M059J (cell line): ENCODE results near the gene KCNB1. TPM values are rescaled to one million over a fixed set of nuclear protein-coding genes. Genes with fewer than 3 reads are reported as not detected.

Experiments
- DNase-seq: peaks from one replicate; pipeline ENCODE4 v3.0.0-alpha.2; 2012; ENCODE audit warnings: low read depth
- total RNA-seq: library from RNA; depleted of rRNA; stranded (reverse); fragments of >200 nt; shearing (Covaris generic); gene quantifications from 2 replicates; pipeline ENCODE4 v1.2.3, GENCODE V29; 2014

KCNB1 gene
- total RNA-seq, 1 experiment from 2014 or later, result not detected

DNA sequence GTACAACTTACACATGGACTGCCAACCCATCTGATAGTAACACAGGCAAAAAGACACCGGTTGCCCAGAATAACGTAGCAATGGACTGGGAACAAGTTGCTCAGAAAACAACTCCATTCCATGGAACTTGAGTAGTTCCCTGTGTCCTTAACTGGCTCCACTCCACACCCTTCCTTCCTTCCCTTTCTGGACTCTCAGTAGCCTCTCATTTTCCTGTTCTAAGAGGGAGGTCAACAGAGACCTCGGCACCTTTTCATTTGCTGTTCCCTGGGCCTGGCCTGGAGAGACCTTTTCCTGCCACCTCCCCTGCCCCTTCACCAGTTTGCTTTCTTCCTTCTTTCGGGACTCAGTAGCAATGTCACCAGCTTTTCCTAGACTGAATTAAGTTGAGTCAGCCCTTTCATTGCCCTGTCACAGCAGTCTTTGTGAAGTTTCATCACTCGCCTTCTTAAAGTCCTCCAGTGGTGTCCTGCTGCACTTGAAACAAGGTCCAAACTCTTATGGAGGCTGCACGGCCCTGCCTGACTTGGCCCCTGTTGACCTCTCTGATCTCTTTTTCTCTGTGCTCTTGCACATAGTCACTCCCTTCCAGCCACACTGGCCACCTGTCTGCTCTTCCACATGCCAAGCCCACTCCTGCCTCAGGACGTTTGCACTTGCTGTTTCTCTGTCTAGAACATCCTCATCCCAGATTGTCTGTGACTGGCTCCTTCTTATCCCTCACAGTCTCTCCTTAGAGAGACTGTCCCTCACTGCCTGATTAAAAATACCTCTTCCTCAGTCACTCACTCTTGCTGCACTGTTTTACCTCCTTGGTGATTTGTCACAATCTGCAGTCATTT is 90.8 kb downstream of the KCNB1 start:
- no peak for DNase-seq

DNA sequence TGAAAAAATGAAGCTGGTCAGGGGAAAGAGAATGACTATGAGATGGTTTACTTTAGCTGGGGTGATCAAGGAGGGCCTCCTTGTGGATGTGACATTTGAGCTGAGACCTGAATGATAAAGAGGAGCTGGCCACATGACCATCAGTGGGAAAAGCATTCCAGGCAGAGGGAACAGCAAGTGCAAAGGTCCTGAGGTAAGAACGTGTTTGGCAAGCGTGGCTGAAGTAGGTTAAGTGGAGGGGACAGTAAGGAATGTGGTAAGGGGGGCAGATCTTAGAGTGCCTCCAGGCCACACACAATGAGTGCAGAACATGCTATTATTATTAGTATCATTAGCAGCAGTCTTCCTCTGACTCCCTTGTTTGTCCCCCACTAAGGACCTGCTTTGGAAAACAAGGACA is 92.6 kb downstream of the KCNB1 start:
- no peak for DNase-seq

DNA sequence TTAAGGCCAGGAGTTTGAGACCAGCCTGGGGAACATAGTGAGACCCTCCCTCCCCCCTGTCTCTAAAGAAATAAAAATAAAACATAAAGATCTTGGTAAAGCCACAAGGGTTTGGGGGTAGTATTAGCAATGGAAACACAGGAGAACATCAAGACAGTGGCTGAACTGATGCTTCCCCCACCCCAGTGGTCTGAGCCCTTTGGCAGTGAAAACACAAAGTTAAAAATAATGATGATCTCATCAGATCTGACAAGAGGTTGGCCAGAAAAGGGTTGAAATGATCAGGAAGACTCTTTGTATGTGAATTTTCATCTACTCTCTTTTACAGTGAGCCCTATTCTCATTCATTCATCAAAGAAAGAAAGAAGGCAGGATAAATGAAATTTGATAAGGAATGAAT is 93.7 kb downstream of the KCNB1 start:
- DNase-seq, result no peak

DNA sequence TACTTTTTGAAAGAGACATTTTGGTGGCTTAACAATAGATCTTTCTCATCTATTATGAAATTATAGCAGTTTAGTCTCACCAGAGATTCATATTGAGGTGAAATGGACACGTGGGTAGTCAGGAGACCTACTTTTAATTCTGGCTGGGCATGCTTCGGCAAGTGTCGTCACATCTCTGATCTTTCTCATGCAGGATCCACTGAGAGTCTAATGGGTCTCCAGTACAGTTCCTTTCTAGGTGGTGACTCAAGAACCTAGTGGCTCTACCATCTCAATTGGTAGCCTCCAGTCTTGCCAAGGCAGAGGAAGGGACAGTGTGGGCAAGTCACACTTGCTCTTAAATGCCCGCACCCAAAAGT is 94.9 kb downstream of the KCNB1 start:
- no peak for DNase-seq

DNA sequence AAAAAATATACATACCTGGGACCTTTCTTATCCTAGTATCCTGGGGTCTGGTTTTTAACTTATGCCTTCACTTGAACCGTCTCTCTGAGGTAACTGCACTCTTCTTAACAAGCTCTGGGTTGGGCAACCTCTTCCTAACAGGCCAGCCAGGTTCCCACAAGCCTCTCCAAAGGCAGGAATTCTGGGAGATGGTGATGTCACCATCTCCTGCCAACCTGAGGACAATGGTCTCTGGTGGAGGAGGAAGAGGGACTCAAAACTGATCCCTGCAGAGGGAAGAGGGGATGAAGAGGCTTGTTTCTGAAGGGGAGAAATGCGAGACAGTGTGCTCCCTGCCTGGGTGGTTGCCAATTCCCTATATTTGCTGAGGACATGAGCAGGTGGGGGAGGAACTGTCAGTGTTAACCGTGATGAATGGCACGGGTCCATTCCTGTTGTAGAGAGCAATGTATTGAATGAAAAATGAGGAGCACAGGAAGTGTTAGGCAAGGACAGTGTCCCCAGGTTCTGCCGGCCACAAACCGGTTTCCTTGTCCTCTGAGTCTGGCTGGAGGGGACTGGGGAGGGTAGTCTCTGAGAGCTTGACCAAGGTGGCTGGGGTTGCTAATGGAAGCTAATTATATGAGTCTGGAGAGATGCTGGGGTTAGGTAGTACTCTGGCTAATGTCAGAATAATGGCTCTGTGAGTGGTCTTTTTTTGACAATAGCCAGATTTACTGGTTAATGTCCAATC is 95.5 kb downstream of the KCNB1 start:
- DNase-seq, result no peak

DNA sequence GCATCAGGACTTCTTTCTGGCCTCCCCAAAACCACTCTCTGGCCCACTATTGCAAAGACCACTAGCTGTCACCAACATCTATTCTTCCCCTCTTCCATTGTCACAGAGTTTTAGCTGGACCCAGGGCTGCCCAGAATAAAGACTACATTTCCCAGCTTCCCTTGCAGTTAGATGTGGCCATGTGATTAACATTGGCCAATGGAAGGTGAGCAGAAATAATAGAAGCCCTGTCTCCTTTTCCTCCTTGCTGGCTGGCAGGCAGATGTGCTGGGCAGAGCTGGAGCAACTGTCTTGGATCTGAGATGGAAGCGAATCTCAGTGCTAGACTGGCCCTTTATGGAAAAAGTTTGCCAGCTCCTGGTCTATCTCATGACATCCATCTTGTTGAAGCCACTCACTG is 97.0 kb downstream of the KCNB1 start:
- DNase-seq, result peak; percentile 62

DNA sequence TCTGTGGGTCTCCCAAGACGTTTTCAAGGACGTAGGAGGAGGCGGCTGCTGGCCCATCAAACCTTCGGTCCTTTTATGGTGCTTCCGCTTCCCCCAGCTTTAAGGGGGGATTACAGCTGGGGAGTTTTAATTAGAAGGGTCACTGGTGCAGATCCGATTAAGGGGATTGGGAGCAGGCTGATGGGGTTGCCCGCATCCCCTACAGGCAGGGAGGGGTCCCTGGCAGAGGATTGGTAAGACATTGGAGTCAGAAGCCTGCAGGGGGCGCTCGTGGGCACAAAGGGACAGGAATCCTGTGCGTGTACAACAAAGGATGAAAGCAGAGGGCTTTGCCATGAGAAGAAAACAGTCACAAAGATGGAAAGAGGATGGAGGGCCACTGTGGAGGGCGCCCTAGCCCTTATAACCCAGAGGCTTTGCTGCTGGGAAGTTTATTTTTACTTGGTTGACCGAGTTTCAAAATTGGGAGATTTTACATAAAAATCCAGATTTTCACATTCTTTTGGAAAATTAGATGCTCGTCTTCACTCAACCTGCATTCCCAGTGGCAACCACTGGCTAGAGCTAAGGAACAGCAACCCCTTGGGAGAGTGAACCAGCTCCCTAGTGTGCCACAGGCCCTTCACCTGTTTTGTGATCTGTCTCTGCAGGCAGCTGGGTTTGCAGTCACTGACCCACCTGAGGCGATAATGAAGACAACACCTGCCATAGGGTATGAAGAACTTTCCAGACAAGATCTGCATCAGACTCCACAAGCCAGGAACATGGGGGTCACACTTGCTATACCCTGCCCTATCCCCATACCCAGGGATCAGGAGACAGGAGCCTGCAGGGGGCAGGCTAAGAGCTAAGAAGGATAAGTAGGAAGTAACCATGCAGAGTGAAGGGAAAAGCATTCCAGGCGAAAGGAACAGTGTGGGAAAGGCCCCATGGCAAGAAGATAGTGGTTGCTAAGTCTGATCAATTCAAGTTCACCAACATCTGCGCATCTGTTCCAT is 97.7 kb downstream of the KCNB1 start:
- DNase-seq, result peak; percentile 63

DNA sequence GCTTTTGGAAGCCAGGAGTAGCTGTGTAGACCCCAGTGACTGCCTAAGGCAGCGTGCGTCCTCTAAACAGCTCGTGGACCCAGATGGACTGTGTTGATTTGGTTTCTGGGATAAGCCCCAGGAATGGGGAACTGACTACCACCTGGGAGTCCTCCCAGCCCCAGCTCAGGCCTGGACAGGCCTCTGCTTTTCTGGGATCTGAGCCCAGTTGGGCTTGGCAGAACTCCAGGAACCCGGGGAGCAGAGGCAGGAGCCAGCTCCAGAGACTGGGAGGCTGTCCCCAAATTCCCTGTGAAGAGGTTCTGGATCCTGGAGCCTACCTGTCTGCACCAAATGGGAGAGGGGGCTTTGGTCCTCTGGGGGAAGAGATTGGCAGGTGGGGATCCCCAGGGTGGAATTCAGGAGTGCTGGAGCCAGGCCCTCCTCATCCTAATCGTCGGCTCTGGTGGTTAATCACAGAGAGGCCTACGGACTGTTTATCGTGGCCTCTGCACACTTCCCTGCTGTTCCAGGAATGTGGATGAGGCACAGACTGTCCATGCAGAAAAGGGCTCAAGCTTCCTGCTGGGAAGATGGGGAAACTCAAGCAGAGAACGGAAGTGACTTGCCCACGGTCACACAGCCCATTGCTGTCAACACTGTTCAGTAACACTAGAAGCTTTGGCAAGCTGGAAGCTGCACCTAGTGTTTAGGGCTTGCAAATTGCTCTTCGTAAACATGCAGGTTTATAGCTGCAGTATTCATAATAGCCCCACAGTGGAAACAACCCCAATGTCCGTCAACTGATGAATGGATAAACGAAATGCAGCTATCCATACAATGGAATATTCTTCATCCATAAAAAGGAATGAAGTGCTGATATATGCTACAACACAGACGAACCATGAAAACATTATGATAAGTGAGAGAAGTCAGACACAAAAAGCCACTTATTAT is 100.6 kb downstream of the KCNB1 start:
- peak; percentile 69 for DNase-seq

DNA sequence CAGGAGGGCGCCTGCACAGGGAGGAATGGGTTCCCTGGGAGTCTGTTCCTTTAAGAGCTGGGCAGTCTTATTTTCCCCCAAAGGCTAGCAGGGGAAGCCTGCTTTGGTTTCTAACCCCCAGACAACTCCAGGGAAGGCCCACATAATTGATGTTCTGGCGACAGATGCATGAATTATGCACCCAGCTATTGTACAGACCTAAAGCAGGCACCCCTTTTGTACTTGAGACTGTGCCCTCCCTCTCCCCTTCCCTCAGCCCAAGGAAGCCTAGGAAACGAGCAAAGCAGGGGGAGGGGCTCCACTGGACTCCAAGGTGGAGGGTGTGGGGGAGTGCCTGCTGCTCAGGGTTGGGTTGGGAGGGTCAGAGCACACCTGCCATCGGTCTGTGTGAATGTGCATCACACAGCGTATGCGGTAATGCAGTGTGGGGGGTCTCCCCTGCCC is 102.1 kb downstream of the KCNB1 start:
- DNase-seq, result no peak

DNA sequence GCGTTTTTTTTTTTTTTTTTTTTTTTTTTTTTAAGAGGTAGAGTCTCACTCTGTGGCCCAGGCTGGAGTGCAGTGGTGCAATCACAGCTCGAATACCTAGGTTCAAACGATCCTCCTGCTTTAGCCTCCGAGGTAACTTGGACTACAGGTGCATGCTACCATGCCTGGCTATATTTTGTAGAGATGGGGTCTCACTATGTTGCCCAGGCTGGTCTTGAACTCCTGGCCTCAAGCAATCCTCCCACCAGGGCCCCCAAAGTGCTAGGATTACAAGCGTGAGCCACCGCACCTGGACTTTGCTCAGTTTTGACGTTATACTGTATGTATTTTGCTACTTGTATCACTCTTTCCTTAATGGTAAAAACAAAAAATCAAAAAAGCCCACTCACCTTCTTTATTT is 103.1 kb downstream of the KCNB1 start:
- no peak for DNase-seq

DNA sequence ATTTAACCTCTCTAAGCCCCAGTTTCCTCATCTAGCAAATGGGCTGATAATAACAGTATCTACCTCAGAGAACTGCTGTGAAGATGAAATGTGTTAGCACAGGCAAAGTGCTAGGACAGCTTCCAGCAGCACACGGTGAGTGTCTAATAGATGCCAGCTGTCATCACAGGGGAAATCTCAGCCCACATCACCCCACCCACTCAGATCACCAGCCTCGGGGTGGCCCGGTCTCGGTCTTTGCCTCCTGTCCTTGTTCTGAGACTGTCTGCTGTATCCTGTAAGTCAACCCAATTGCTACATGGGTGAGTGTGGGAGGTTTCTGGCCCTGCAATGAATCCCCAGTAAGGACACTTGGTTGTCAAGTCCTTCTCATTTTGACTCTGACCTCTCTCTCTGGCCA is 105.1 kb downstream of the KCNB1 start:
- DNase-seq, result no peak

DNA sequence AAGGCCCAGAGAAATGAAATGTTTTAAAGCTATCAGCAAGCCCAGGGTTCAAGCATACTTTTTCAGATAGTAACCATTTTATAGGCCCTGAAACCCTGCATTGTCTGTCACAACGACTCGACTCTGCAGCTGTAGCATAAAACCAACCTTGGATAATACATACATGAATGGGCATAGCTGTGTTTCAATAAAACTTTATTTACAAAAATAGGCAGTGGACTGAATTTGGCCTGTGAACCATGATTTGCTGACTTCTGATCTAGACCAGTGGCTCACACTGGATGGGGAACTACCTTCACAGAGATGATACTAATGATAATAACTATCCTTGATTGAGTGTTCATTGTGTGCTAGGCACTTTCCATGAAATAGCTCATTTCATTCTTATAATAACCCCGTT is 107.3 kb downstream of the KCNB1 start:
- no peak for DNase-seq

DNA sequence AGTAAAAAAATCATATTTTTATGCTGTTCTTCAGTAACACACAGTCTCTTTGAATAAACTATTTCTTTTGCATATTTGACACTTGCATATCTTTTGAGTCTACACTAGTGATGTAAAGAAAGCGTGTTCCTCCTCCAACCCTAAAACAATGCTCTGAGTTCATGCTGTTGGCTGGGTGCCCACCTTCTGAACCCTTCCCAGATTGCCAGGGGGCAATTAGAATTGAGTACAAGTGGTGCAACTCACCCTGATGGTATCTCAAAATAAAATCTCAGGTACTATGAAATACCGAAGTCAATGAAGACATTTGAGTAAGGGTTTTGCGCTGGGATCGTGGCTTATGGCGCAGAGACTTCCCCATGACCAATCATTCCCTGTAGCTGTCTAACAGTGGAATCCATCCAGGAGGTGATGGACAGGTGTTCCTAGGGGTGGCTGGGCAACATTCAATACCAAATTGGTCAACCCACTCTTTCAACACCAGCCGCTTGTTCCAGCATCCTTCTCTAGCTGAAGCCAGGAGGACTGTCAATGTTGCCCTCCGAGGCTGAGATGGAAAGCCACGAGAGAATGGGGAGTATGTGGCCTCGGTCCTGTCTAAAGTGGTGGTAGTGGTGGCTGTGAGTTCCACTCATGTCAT is 110.3 kb downstream of the KCNB1 start:
- DNase-seq, result peak; percentile 34

DNA sequence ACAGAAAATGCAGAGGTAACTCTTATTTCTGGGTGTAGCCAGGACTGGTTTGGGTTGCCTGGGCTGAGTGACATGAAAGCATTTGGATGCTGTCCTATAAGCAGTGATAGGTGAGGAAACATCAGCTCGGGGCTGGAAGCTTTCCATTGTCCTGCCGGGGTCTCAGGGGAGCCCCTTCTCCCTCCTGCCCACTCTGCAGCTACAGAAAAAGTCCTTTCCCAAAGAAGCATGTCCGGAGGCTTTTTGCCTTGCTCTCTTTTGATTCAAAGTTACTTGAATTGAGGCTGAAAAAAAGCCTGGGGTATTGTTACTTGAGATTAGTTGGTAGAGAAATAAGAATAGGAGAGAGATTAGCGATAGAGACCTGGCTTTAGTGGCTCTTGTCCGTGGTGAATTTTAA is 113.9 kb downstream of the KCNB1 start:
- no peak for DNase-seq

DNA sequence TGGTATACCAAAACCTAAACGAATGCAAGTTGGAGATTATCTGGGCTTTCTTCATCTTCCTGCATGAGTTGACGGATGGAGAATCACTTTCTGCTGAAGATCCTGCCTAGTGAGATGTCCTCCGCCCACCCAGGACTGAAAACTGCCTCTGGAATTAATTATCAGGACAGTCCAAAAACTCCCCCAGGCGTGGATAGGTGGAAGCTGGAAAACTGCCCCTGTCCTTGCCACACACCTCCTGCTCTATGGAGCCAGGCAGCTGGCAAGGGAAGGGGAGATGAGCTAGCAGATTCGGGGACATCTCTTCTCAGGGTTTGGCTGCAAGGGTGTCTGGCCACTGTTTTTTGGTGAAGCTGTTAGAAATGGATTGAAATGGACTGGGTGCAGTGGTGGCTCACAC is 115.4 kb downstream of the KCNB1 start:
- no peak for DNase-seq

DNA sequence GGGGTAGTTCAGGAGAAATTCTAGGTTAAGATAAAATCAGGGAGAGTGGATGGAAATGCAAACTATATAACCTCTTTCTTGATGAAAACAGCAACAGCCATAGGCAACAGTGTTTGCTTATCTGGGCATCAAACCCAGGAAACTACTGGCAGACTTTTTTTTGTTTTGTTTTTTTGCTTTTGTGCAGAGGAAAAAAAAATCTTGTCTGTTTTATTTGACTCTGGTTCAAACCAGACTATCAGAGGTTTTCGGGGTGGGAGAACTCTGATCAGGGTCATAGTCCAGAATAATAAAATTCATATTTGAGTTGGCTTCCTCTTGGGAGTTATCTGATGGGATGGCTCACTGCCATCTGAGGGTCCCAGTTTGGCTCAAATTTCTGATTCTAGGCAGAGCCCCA is 115.8 kb downstream of the KCNB1 start:
- DNase-seq, result no peak

DNA sequence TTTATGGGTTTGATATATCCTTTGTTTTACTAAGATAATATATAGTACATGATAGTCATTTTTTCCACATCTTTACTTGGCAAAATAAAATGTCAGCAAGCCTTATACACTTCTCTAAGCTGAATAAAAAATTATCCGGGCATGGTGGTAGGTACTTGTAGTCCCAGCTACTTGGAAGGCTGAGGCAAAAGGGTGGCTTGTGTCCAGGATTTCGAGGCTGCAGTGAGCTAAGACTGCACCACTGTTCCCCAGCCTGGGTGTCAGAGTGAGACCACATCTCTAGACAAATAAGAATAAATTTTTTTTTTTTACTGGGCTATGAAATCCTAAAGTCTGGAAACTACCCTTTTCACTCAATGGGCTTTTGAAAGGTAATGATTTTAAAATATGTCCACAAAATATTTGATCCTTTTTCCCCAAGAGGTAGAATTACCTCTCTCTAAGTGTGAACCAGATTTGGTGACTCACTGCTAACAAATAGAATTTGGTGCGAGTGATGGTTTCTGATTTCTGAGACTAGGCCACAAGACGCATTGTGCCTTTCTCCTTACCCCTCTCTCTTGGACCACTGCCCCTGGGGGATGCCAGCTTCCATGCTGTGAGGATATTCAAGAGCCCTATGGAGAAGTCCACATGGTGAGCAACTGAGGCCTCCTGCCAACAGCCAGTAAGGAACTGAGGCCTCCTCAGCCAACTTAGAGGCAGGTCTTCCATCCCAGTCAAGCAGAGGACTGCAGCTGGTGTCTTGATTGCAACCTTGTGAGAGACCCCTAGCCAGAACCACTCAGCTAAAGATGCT is 120.4 kb downstream of the KCNB1 start:
- DNase-seq, result no peak

DNA sequence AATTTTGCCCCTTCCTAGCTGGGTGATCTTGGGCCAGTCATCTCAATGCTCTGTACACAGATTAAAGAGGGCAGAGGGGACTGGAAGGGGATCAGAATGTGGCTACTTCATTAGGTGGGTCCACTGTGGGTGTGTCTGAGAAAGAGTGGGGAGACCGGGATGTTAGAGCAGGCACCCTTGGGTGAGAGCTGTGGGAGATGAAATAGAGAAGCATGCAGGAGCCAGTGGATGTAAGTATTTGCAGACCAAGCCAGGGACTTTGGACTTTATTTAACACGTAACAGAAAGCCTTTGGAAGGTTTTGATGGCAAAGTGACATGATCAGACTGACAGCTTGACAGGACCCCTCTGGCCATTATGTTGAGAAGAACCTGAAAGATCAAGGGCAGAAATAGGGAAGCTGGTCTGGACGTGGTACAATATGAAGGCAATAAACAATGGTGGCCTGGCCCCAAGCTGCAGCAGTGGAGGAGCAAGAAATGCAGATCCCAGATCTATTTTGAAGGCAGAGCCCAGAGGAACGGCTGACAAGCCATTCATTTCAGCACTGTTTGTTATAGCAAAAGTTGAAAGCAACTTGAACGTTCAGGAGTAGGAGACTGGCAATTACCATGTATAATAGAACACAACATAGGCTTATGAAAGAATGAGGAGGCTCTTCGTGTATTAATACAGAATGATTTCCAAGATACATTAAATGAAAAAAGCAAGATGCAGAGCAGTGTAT is 122.1 kb downstream of the KCNB1 start:
- no peak for DNase-seq

DNA sequence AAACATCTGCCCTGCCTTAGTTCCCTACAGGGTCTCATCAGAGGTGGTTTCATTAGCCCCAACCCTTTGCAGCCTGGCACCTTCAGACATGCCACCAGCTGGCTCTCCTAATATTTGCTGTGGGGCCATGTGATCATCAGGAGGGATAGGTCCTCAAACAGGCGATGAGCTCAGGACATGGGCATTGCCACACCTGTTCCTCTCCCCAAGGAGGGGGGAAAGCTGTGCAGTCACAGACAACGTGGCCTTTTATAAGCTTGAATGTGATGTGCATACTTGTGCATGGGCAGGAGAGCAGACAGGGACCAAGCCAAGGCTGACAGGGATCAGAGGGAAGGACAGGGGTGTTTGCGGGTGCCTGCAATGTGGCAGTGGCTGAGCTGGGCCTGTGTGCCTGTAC is 125.8 kb downstream of the KCNB1 start:
- DNase-seq, result no peak
